PC-3 (cell line): ENCODE data around the gene CD82.

Experiments used
- CTCF ChIP-seq: fragments of 300-600 bp; sonication (generic); conservative IDR thresholded peaks from 2 replicates; pipeline ENCODE4 v1.5.1; 2017; ENCODE audit warnings: antibody characterized with exemption, low read depth, mild to moderate bottlenecking, low read length
- EZH2phosphoT487 ChIP-seq: fragments of 300-600 bp; sonication (generic); IDR thresholded peaks from 2 replicates; pipeline ENCODE4 v1.6.1; 2018; ENCODE audit warnings: mild to moderate bottlenecking, antibody characterized with exemption, low read length, borderline replicate concordance

DNA sequence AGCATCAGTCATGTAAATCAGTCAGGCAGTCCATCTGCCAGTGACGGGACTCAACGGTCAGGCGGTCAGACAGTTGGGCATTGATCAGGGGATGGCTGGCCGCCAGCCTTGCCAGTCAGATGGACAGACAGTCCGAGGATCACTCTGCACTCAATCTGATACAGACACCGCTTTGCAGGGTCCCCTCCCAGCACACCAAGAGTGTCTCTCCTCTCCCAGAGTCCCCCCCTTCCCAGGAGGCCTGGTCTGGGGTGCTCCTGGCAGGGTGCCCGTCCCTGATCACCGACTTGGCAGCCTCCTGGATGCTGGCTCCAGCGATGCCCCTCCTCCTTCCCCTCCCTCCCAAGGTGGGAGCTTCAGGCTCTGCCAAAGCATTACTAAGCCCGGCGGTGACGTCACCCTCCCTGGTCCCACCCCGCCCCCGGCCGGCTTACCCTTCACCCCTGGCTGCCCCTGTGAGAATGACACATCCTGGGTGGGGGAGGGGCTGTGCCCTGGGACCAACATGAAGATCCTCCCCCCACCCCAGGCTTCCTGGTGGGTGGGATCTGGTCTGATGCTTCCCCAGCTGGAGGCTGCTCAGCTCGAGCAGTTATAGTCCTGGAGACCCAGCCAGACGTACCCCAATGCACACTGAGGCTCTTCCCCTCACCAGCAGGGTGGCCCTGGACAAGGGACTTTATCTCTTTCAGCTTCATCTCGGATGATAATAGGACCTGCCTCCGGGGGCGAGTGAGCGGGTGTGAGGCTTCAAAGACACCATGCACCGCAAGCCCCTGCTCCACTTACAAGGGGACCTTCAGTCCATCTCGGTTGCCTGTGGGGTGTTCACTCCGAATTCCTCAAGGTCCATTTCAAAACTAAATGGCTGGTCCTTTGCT, 69.2 kb downstream of the CD82 start:
- no peak for TF ChIP-seq CTCF
- TF ChIP-seq EZH2phosphoT487: no peak
